SKM-1 (cell line): ENCODE measurements around the gene GOLGA2.
"Not testable (repeated sequence)": the region's sequence is repeated elsewhere in the genome, so short reads cannot be mapped to it uniquely, and the experiment has no call there.

Experiments
- DNase-seq: peaks from one replicate; lab custom pipeline; 2025; ENCODE audit not compliant: unreplicated experiment; lab: John Stamatoyannopoulos, UW

Gene GOLGA2

GRCh38 chr9:128243215-128244018, 32.4 kb downstream of the GOLGA2 start:
- DNase-seq = no peak

GRCh38 chr9:128242828-128243214, 33.0 kb downstream of the GOLGA2 start:
- no peak for DNase-seq

GRCh38 chr9:128242124-128242523, 33.7 kb downstream of the GOLGA2 start:
- no peak for DNase-seq

DNA sequence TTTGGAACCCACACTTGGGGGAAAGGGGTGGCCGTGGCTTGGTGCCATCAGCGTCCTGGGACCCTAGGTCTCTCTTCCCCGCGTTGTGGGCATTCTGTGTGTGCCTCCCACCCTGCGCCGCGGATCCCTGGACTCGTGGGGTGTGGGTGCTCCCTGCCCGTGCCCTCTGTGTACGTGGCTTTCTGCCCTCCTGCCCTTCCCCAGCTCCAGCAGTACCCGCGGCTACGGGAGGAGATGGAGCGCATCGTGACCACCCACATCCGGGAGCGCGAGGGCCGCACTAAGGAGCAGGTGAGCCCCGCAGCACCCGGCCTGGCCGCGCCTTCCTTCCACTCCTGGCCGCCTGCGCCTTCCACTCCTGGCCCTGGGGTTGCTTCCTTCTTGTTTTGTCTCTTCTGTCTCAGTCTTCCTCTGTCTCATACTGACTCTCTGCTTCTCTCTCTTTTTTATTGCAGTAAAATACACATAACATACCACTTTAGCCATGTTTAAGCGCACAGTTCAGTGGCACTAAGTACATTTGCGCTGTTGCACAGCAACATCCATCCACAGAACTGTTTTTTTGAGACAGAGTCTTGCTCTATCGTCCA, 41.9 kb downstream of the GOLGA2 start:
- no peak for DNase-seq

- no peak for DNase-seq
These were observed 43.0 kb downstream of the GOLGA2 start for GRCh38 chr9:128232528-128233428.

GRCh38 chr9:128231638-128232527, 43.9 kb downstream of the GOLGA2 start:
- DNase-seq = no peak

DNA sequence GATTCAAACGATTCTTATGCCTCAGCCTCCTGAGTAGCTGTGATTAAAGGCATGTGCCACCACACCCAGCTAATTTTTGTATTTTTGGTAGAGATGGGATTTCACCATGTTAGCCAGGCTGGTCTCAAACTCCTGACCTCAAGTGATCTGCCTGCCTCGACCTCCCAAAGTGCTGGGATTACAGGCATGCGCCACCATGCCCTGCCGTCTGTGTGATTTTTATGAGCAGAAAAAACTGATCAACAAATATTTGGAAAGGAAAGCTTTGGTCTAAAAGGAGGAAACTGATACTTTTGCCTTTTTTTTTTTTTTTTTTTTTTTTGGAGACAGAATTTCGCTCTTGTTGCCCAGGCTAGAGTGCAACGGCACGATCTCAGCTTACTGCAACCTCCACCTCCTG, 44.9 kb downstream of the GOLGA2 start:
- not testable (repeated sequence) for DNase-seq

- DNase-seq = no peak
These were observed 49.4 kb downstream of the GOLGA2 start for GRCh38 chr9:128226412-128226801.

DNA sequence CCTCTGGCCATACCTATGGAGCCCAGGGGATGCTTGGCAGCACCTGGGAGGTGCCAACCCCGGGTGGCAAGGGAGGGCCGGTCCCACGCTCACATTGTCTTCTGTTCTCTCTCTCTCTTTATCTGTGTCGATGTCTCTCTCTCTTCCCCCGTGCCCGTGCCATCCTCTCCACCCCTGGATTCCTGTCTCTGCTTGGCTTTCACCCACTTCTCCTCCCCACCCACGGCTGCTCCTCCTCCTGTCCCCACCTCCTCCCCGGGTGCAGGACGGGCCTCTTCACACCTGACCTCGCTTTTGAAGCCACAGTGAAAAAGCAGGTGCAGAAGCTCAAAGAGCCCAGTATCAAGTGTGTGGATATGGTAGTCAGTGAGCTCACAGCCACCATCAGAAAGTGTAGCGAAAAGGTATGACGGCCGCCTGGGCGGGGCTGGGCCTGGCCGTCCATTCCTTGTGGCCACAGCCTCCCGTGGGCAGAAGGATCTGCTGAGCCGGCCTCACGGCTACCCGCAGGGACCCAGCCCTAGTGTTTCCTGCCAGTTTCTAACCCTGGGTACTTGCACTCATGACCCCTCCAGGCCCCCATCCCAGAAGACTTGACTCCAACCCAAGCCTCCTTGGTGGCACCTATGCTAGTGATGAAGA, 49.9 kb downstream of the GOLGA2 start:
- no peak for DNase-seq

- DNase-seq = no peak
These were observed 50.9 kb downstream of the GOLGA2 start for GRCh38 chr9:128224877-128225276.

GRCh38 chr9:128222880-128223670, 52.7 kb downstream of the GOLGA2 start:
- DNase-seq = no peak

GRCh38 chr9:128222026-128222425, 53.8 kb downstream of the GOLGA2 start:
- no peak for DNase-seq

GRCh38 chr9:128219831-128220230, 56.0 kb downstream of the GOLGA2 start:
- DNase-seq = no peak

- DNase-seq = no peak
These were observed 57.1 kb downstream of the GOLGA2 start for GRCh38 chr9:128218518-128219389.

DNA sequence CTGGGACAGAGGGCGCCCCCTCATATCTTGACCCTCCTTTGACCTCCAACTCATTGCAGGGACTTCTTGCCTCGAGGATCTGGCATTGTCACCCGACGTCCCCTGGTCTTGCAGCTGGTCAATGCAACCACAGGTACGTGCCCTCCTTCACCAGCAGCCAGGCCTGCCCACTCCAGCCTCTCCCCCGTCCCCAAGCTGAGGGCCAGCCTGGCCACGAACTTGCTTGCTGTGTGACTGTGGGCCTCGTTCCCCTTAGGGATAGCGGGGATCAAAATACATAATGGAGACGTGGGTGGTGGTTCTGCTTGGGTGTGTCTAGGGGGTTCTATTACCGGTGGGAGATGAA, 57.7 kb downstream of the GOLGA2 start:
- no peak for DNase-seq

DNA sequence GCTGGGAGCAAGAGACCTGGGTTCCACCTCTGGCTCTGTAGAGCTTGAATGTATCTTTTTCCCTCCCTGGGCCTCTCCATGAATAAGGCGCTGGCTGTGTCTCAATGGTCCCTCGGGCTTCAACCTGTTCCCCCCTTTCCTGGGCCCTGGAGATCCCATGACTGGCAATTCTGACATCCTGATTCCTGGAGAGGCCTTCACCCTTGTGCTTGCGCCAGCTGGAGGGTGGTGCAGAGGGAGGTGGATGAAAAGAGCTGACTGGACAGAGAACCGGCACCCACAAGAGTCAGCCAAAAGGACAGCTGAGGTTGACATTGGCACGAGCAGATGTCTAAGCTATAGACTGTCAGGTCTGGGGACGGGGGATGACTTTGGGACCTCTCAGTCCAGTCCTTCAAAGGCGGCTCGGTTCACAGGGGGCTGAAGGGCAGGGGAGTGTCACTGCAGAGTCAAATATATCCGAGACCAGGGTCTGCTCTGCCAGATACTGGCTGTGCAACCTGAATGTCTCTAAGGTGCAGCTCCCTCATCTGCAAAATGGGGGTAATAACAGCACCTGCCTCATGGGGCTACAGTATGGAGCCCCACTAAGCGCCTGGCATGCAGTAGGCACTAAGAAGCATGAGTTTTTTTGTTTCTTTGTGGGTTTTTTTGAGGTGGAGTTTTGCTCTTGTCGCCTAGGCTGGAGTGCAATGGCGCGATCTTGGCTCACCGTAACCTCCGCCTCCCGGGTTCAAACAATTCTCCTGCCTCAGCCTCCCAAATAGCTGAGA, 58.8 kb downstream of the GOLGA2 start:
- DNase-seq = no peak

DNA sequence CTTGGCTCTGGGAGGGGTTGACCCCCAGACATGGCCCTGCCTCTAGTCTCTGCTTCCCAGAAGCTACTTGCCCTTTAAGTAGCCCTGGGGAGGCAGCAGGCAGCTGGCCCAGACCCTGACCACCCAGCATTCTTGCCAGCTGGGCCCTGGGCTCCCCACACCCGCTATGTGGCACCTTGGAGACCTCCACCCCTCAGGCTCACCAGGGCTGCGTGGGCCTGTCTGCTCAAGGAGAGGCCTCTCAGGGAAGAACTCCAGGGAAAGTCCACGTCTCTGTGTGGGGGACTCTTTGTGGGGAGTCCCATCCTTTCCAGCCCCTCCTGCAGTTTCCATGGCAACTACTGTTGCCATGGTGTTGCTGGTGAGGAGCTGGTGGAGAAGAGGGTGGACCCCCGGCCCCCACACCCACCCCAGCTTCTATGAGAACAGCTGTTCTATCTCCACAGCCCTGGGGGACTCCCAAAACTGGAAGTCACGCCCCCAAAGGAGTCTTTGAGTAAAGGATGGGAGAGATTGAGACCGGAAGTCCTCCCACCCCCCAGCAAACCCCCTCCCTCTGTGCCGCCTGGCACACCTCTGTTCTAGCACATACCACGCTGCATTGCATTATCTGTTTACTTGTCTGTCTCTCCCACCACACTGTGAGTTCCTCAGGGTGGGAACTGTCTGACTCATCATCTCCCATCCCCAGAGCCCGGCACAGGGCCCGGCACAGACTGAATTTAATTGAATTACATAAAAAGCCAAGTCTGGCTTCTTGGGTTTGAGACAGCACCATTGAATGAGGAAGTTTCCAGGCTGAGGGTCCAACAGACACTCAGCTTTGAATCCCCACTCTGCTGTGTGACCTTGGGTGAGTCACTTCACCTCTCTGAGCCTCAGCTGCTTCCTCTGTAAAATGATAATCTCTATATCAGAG, 60.1 kb downstream of the GOLGA2 start:
- no peak for DNase-seq
